ACHN (cell line): ENCODE data around the gene CST4.
"Not testable (repeated sequence)": the region's sequence is repeated elsewhere in the genome, so short reads cannot be mapped to it uniquely, and the experiment has no call there.

Source experiments
- DNase-seq: peaks from one replicate; pipeline ENCODE4 v3.0.0-alpha.2; 2015
- in situ Hi-C: cut with HindIII; loops from 2 replicates; pipeline ENCODE4 v1.10.0; 2017; ENCODE audit warnings: low sequenced_read_pairs, low pct_ligation_motif_present, low pct_unique_long_range_greater_than_20kb

The CST4 gene, protein sequence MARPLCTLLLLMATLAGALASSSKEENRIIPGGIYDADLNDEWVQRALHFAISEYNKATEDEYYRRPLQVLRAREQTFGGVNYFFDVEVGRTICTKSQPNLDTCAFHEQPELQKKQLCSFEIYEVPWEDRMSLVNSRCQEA

DNA sequence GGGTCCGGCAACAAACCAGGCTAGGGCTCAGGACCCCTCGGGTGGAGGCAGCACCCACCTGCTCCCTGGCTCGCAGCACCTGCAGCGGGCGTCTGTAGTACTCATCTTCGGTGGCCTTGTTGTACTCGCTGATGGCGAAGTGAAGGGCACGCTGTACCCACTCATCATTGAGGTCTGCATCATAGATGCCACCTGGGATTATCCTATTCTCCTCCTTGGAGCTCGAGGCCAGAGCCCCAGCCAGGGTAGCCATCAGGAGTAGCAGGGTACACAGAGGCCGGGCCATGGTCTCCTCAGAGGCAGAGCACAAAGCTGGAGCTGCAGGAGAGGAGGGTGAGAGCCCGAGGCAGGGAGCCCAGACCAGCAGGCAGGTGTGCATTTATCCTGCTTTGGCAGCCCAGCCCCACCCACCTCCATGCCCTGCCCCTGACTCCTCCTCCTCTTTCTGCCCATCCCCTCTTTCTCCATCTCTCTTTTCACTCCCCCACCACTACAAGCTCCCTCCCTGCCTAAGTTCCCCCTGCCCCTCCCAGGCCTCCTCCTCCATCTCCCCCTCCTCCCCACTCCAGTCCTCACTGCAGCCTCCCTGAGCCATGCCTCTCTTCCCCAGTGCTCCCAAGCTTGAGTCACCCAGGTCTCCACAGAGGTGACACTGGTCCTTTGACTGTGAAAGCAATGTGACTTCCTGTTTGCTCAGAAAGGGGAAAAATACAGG, at the start of gene CST4:
Gene CST4 (minus strand): TSS at position 355 of the 715 bp plus-strand sequence. CDS start 69 bp downstream, at position 286.
- DNase-seq, in situ Hi-C loops: not testable (repeated sequence)

DNA sequence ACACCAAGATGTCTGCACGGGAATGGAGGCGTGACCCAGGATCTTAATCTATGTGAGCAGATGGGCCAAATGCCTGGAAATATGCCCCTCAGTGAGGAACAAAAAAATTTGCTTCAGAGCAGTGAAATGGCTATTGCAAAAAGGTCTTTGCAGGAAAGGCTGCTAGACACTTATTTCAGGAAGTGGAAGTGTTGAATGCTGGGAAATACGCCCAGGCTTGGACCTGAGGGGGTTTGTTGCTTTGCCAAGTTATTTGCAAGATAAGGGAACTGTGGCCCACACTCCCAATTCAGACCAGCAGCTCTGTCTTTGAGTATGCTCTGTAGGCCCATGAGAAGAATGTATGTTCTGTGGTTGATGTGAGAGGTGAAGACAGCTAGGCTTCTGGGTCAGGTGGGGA, 46.6 kb upstream of the CST4 start:
- in situ Hi-C loops, DNase-seq: not testable (repeated sequence)

DNA sequence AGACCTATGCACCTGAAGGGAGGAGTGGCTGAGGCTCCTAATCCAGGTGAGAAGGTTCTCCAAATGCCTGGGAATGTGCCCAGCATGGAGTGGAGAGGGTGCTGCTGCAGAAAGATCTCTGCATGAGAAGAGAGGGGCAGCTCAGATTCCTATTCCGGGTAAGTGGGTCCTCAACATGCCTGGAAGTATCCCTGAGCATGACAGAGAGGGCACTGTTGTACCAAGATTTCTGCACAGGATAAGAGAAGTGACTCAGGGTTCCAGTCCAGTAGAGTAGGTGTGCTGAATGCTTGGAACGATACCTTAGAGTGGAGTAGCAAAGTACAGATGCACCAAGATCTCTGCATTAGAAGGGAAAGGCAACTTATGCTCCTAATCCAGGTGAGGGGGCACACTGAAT, 46.1 kb upstream of the CST4 start:
- in situ Hi-C loops, DNase-seq: not testable (repeated sequence)

DNA sequence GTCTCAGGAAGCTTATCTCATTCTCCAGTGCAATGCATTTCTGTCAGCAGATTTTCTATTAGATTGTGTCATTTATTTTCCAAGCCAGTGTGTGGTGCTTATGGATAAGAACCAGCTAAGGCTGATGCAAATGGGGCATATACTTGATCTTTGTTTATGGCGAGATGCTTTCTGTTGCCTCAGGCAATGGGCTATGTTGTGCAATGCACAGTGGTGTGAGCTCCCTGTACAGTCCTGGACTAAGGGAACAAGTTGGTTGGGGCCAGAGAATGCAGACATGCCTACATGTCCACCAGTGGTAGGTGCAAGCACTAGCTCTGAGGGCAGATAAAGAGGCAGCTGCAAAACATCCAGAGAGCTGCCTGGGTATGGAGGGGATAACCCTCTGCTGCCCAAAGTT, 45.6 kb upstream of the CST4 start:
- in situ Hi-C loops, DNase-seq: not testable (repeated sequence)

- in situ Hi-C loops = no loop called here
- DNase-seq = no peak
Measured at GRCh38 chr20:23727016-23727415, 38.2 kb upstream of the CST4 start.

- no peak for DNase-seq
- in situ Hi-C loops = no loop called here
Measured at GRCh38 chr20:23725102-23725501, 36.3 kb upstream of the CST4 start.

- in situ Hi-C loops = not testable (repeated sequence)
- DNase-seq = peak; percentile 16
Measured at GRCh38 chr20:23723659-23724307, 34.9 kb upstream of the CST4 start.

DNA sequence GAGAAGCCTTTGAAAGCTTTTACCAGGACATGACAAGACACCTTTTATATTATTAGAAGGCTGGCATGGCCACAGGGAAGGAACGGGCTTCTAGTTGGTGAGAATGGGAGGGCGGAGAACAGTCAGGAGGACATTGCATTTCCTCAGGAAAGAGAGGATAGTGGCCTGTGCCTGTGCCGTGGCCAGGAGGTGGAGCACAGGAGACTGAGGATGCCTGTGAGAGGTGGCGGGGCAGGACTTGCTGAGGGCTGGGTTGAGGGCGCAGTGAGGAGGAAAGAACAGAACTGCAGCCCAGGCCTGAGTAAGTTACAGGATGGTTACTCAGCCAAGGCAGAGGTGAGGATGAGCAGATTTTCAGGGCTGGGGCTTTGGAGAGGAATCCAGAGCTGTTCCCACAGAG, 34.0 kb upstream of the CST4 start:
- in situ Hi-C loops, DNase-seq: not testable (repeated sequence)

GRCh38 chr20:23721962-23722361, 33.1 kb upstream of the CST4 start:
- in situ Hi-C loops = no loop called here
- no peak for DNase-seq

DNA sequence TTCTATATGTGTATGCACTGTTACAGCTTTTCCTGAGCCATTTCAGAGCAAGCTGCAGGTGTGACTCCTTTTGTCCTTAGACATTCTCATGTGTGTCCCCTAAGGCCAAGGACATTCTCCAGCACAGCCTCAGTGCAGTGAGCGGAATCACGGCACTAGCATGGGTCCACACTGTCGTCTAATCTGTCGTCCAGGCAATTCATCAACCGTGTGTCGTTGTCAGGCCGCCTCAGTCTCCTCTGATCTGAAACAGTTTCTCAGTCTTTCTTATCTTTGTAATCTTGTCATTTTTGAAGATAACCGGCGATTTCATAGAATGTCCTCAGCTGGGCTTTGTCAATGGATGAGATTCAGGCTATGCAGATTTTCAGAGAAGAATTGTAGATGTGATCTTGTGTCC, 30.5 kb upstream of the CST4 start:
- in situ Hi-C loops, DNase-seq: not testable (repeated sequence)

DNA sequence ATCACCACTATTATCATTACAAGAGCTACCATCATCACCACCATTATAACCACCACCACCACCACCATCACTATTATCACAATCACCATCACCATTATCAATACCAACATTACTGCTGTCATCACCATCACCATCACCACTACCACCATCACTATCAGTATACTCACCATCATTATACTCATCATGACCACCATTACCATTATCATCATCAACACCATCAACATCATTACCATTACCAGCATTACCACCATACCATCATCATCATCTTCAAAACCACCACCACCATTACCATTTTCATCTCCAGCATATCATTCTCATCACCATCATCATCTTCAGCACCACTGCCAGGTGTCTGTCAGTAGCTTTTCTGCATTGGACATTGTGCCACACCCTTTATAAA, 22.9 kb upstream of the CST4 start:
- DNase-seq, in situ Hi-C loops: not testable (repeated sequence)

DNA sequence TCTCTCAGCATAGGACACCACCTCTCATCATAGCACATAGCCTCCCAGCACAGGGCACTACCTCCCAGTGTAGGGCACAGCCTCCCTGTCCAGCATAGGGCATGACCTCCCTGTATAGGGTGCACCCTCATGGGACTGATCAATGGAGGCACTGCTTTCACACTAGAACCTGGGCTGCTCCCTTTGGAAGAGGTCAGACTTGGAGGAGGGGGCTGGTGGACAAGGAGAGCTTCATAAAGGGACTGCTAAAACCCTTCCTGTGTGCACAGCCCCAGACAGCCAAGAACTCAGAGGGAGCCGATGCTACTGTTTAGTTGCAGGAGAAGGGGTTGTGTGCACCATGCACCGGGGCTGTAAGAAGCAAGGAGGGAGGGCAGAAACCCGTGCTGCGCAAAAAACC, 21.9 kb upstream of the CST4 start:
- in situ Hi-C loops = no loop called here
- DNase-seq = no peak

DNA sequence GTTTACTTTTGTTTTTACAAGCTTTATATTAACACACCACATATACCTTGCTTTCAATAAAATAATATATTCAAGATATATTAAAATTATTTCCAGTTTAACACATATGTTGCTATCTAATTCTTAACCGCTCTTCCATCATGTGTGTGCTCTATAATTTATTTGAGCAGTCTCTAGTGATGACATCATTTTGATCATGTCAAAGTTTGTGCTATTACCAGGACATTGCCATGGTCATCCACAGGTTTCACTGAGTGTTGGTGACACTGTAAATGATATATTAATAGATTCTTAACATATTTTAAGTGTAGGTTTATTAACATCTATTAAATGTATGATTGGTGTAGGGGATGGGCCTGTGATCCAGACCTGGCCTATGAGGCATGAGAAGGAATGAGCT, 17.1 kb upstream of the CST4 start:
- in situ Hi-C loops = no loop called here
- DNase-seq = no peak

GRCh38 chr20:23702021-23702420, 13.2 kb upstream of the CST4 start:
- in situ Hi-C loops = no loop called here
- DNase-seq = no peak

DNA sequence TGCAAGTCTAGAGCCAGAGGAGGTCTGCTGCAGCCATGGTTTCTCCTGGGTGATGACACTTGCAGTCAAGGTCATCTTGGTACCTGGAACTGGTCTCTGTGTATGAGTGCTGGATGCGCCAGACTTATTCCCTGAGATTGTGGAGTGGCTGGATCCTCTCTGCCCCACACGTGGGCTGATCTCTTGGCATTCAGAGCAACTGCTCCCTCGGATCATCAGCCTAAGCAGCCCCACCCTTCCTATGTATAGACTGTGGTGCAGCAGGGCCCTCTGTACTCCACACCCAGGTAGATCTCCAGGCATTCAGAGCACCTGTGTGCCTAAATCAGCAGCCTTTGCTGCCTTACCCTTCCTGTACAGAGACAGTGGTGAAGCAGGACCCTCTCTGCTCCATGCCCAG, 12.1 kb upstream of the CST4 start:
- DNase-seq = no peak
- in situ Hi-C loops = no loop called here

DNA sequence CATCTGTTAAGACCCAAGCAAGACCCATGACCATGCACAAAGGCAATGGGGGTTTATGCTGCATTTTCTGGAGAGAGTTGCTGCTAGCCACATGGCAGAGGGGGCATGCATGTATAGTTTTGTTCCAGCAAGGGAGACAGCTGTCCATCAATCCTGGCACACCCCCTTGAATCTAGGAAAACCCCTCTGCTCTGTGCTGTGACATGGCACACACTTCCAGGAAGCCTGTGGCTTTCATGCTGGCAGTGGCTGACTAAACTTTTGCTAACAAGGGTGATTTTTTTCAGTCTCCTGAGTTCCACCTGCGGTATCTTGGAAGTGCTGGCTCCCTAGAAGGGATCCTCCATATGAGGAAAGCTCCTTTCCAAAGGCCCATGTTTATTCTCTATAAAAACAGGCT, 9.1 kb upstream of the CST4 start:
- in situ Hi-C loops = no loop called here
- no peak for DNase-seq

- in situ Hi-C loops, DNase-seq: not testable (repeated sequence)
Measured at GRCh38 chr20:23695068-23695395, 6.2 kb upstream of the CST4 start.

DNA sequence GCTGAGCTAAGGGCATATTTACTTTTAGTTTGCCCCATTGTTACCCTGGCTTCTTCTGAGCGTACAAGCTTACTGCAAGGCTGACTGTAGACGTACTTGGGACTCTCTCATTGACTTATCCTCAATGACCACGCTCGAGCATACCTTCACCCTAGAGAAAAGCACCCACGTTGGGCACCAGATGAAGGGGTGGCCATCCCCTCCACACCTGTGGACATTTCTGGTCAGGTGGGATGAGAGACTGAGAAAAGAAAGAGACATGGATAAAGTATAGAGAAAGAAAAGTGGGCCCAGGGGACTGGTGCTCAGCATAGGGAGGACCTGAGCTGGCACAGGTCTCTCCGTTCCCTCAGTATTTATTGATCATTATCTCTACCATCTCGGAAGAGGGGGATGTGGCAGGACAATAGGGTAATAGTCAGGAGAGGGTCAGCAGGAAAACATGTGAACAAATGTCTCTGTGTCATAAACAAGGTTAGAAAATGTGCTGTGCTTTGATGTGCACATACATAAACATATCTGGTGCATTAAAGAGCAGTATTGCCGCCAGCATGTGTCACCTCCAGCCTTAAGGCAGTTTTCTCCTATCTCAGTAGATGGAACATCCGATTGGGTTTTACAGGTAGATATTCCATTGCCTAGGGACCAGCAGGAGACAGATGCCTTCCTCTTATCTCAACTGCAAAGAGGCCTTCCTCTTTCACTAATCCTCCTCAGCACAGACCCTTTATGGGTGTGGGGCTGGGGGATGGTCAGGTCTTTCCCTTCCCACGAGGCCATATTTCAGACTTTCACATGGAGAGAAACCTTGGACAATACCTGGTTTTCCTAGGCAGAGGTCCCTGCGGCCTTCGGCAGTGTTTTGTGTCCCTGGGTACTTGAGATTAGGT, 5.6 kb upstream of the CST4 start:
- DNase-seq, in situ Hi-C loops: not testable (repeated sequence)
